Eye (tissue), 1 donor: Measurements from ENCODE around the gene MCAT.
"Not testable (repeated sequence)": the region's sequence is repeated elsewhere in the genome, so short reads cannot be mapped to it uniquely, and the experiment has no call there.

Source experiments
- DNase-seq: peaks from one replicate; pipeline ENCODE4 v3.0.0-alpha.2; 2015

Gene MCAT

DNA sequence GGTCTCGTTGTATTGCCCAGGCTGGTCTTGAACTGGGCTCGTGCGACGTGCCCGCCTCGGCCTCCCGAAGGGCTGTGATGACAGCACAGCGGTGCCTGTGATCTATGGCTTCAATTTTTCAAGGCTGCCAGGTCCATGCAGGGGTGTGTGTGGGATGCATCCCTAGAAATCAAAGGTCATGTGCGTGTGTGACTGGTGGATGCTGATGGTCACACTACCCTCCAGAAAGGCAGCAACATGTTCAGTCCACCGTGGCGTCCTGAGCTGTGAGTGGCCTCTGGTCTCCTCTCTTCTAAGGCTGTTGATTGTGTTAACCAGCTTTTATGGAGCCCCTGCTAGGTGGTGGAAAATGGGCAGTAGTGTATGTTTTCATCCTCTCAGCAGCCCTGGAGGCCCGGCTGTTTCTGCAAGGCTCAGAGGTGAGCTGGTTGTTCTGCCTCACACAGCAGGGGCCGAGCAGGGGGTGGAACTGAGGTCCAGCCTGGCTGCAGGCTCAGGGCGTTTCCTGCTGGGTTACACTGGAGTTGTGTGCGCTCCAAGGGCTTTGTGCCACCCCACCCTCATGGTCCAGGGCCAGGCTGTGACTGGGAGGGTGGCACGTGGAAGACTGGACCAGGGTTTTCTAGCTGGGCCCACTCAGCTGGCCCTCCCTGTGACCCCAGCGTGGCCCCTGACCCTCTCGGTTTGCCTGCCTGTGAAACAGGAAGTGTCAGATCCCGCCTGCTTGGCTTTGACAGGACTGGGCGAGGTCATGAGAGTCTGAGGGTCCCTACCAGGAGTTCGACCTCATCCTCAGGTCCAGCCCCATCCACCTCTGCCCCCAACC is 25.0 kb downstream of the MCAT start:
- no peak for DNase-seq

DNA sequence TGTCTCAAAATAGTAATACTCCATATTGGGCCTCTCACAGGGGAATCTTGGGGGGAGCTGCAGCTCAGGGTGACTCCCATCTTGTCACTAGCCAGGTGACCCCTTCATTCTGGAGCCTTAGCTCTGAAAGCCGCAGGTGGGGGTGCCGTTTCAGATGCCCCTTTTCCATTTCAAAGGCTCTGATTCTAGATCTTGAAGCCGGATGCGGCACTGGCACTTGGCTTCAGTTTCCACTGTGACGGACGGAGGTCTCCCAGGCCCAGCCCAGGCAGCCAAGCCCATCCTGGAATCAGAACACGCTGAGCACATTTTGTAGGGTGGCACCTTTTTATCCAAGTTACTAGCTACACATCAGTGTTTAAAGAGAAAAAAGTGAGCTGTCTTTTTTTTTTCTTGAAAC is 26.3 kb downstream of the MCAT start:
- no peak for DNase-seq

DNA sequence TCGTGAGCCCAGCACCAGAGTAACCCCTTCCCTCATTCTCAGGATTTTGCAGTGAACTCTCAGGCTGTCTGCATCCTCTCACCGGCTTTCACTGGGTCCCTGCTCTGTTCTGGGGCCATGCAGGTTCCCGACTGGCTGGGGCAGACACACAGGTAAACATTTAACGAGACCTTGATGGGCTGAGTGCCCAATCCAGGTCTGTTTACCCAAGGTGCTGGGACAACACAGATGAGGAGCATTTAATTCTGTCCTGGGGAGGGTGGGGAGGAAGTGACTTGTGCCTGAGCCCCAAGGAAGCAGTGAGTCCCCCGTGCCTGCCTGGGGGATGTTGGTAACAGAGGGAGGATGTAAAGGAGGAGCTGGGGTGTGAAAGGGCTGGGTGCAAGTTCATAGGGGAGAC is 28.2 kb downstream of the MCAT start:
- DNase-seq, result no peak

DNA sequence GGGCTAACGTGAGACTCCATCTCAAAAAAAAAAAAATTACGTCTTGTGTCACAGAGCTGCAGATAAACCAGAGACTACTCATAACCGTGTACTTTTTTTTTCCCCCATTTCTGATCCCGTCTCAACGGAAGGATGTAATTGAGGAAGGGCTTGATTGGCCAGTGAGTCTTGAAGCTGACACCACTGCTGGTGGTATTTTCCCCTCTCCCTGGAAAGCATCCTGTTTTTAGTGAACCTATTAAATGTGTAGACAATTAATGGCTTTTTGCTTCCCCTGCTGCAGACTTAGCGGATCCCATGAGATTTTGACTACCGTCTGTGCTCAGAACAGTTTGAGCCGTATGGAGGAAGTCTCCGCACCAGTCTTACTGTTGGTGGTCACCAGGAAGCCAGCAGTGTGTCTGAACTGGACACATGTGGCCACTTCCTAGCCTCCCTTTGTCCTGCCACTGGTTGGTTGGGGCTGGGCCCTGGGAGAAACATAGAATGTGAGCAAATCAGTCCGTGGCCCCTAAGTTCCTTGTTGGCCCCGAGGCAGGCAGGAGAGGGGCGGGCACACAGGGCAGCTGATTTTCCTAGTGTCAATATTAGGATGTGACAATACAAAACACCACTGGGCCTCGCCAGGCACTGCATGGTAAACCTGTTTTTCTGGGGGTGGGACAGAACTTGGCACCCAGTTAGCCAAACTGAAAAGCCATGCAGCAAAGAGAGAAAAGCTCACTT is 29.5 kb downstream of the MCAT start:
- no peak for DNase-seq

DNA sequence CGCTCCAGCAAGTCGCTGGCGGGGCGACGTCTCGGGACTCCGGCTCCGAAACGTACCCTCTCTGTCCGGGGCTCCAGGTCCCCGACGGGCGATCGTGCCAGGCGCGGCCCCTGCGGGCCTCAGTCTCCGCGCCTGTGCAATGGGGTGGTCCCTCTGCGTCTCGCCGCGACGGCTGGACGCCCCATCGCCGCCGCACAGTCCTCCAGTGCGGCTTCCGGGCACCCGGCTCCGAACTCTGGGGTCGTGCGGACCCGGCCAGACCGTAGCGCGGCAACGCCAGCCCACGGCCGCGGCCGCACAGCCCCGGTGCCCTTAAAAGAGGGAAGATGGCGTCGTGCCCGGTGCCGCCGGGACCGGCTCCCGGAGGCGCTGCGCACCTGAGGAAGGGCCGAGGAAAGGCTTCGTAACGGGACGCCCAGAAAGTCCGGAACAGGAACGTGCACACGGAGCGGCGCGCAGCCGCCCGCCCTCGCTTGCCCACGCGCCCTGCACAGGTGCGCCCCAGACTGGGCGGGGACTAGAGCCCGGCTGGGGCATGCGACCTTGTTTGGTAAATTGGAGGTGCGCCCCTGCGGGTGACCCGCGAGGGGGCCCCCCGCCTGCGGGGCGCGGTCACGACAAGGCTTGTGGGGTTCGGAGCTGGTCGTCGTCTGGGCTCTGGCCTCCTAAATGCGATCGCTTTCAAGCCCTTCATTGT is 32.1 kb downstream of the MCAT start:
- peak; percentile 43 for DNase-seq

DNA sequence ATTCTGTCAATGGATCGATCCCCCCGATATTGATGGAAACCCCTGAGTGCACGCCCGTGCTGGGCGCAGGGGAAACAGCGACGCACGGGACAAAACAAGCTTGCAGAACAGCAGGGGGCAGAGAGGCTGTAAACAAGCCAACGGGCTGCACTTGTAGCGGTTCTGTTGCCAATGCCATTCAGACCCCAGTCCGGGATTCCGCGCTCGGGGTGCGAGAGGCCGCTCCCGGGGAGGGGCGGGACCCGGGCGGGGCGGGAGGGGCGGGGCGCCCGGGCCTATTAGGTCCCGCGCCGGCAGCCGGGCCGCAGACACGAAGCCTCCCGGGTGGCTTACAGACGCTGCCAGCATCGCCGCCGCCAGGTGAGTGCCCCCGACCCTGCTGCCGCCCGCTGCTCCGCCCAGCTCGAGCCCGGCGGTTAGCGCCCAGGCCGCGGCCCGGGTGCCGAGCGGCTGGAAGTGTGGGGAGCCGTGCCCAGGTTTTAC is 32.7 kb downstream of the MCAT start, which contains the start of gene BIK:
Gene BIK (plus strand): TSS at position 307 of the 483 bp plus-strand sequence. CDS start 13,273 bp downstream, outside the sequence.
- peak; percentile 75 for DNase-seq

DNA sequence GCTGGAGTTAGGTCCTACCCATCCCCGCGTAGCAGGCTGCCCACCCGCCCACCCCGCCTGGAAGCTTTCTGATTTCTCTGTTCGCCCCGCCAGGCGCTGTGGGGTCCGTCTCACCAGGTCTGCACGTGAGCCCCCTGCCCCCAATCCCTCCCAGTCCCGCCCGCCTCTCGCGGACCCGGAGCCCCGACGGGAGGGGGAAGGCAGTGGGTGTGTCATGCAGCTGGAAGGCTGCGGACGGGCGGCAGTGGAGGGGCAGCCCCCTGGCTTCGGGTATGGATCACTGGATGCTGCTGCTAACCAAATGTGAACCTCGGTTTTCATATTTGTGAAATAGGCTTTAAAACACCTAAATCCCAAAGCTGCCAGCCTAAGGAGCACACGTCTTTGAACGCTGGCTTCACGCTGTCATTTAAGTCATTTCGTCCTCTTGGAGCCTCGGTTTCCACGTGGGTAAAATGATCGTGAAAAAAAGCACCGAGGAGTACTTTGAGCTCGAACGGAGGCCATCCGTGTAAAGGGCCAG is 33.2 kb downstream of the MCAT start:
- DNase-seq, result no peak

DNA sequence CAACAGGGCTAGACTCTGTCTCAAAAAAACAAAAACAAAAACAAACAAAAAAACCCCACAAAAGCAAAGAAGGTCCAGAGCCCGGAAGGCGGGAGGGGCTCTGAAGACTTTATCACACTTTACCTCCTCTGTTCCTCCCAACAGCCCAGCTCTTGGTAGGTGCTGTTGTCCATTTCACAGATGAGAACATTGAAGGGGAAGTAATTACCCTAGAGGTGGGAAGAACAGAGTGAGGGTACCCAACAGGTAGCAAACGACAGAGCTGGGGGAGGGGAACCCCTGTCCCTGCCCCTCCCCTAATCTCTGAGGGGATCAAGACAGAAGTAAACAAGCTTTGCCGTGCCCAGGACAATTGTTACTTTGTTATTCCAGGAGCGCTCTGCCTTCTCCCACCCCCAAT is 33.7 kb downstream of the MCAT start:
- no peak for DNase-seq

DNA sequence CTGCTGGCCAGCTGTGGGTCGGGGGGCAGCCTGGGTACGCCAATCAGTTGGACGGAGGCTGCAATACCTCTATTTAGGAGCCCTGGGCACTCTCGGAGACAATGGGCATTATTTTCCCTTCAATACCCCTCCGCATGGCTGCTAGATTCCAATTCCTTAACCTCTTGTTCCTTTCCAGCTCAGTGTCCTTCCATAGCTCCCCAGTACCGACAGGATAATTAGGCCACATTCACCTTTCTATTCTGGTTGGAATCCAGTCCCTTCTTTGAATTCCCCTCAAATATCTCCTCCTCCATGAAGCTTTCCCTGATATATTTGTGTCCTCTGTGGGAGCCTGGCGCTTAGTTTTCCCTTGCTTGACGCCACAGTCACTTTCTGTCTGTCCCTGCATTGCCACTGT is 36.9 kb downstream of the MCAT start:
- DNase-seq, result no peak

DNA sequence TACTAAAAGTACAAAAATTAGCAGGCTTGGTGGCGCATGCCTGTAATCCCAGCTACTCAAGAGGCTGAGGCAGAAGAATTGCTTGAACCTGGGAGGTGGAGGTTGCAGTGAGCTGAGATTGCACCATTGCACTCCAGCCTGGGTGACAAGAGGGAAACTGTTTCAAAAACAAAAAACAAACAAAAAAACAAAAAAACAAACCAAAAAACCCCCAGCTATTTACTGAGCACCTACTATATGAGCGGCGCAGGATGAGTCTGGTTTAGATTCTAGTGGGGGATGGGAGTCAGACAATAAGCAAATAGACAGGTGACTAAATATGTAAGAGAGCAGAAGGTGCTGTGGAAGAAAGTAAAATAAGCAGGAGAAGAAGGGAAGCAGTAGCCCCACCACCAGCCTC is 38.2 kb downstream of the MCAT start:
- not testable (repeated sequence) for DNase-seq

DNA sequence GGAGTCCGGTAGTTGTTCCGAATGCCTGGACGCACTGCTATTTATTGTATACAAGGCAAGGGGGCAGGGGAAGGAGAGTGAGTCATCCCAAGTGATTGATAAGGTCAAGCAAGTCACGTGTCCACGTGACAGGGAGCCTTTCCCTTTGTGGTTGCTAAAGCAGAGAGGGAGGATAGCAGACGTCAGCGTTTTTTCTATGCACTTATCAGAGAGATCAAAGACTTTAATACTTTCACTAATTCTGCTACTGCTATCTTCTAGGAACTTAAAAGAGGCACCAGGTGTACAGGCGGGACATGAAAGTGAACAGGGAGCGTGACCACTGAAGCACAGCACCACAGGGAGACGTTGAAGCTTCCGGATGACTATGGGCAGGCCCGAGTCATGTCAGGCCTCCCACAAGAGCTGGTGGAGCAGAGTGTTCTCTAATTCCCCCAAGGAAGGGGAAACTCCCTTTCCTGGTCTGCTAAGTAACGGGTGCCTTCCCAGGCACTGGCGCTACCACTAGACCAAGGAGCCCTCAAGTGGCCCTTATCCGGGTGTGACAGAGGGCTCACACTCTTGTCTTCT is 39.1 kb downstream of the MCAT start:
- peak; percentile 39 for DNase-seq

DNA sequence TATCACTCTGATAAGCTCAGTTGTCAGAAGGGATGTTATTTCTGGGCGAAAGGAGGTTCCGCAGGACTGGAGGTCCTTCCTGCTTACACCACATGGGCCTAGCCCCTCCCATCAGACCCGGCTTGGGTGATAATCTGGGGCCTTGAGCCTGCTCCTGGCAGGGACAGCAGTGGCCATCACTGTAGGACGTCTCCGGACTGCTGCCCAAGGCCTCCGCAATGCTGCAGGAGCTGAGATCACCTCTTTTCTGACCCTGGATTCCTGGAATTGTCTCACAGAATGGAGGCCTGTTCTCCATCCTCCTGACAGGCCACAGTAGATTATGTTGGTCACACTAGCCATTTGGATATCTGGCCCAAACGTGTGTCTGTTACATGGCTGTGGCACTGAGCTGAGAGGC is 41.9 kb downstream of the MCAT start:
- DNase-seq, result no peak

DNA sequence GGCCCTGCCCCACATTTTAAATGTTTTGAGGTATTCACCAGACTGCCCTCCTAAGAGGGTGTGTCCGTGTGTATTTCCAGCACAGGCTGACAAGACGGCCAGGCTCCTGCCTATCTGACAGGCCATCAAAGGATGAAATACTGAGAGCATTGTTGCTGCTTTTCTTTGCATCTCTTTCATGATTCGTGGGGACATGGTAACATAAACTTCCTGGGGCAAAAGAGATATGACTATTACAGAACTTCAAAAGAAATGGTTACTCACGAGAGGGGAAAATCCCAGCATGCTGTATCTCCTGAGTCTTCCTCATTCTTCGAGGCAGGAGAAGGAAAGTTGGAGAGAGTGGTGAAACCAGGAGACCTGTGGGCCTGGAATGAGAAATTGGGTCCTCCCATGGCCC is 43.0 kb downstream of the MCAT start:
- no peak for DNase-seq

DNA sequence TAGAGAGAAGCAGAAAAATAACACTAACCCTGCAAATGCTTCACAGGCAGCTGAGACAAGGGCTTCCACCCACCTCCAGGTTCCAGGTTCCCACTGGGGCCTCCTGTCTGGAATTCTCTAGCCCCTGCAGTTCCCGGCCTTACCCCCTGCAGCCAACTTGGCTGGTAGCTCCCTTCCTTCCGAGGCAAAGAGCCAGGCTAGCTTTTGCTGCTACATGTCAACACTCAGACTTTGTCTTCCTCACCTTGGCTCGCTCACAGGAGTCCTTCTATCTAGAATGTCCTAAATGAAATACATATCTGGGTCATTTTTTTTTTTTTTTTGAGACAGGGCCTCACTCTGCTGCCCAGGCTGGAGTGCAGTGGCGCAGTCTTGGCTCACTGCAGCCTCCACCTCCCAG is 44.1 kb downstream of the MCAT start:
- no peak for DNase-seq

DNA sequence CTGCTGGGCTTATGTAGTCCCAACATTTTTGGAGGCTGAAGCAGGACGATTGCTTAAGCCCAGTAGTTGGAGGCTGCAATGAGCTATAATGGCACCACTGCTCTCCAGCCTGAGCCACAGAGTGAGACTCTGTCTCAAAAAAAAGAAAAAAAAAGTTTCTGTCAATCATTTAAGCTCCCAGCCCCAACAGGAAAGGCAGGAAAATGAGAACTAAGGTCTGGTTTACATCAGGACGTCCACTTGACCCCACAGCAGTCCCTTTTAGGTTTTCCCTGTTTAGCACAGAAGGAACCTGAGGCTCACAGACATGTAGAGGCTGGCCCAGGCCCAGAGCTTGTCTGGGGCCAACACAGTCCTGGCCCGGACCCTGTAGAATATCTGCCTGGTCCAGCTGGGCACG is 44.8 kb downstream of the MCAT start:
- DNase-seq, result no peak

DNA sequence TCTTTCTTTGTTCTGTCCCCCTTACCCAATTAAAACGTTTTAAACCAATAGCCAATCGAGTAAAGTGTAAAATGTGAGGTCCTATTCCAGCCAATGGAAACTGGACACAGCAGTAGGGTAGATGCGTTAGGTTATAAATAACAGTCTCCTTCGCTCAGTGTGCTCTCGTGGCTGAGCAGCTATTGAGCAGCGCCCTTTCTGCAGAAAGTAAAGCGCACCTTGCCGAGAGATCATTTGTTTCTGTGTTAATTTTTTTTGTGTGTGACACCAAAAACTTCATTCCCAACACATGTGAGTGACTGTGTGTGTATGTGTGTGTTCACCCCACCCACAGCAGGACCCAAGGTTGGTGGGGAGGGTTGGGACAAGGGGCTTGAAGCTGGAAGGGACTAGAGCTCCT is 46.8 kb downstream of the MCAT start:
- DNase-seq, result no peak

DNA sequence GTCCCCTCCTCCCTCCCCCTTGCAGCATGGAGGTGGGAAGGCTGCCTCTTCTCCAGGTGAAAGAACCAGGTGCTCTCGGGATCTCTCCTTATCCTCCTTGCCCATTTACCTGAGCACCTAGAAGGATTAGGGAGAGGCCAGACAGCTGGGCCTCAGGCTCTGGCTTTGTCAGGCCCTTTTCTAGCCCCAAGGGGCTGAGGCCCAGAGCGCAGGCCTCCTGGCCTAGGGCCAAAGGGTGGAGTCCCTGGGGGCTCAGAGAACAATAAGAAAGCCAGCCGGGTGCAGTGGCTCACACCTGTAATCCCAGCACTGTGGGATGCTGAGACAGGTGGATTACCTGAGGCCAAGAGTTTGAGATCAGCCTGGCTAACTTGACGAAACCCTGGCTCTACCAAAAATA is 48.6 kb downstream of the MCAT start:
- DNase-seq, result no peak

DNA sequence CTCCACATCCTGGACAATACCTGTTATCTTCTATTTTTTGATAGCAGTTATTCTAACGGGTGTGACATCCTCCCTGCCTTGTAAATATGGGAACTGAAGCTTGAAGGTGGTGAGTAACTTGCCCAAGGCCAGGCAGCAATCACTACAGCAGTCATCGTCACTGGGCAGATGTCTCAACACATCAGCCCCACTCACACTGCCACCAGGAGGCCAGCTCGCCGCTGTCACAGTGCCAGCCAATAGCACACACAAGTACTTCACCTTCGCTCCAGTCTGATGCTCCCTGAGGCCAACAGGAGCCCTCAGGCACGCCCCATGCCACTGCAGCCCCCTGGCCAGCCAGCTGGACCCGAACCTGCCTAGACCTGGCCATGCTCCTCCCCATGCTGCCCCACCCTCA is 49.1 kb downstream of the MCAT start:
- DNase-seq, result no peak

DNA sequence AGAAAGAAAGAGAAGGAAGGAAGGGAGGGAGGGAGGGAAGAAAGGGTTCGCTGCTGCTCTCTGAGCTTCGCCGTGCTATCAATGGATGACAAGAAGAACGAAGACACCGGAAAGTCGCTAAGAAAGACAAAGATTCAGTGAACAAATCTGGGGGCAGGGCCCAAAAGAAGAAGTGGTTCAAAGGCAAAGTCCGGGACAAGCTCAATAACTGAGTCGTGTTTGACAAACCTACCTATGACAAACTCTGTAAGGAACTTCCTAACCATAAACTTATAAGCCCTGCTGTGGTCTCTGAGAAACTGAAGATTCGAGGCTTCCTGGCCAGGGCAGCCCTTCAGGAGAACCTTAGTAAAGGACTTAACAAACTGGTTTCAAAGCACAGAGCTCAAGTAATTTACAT is 51.1 kb downstream of the MCAT start:
- DNase-seq, result no peak

DNA sequence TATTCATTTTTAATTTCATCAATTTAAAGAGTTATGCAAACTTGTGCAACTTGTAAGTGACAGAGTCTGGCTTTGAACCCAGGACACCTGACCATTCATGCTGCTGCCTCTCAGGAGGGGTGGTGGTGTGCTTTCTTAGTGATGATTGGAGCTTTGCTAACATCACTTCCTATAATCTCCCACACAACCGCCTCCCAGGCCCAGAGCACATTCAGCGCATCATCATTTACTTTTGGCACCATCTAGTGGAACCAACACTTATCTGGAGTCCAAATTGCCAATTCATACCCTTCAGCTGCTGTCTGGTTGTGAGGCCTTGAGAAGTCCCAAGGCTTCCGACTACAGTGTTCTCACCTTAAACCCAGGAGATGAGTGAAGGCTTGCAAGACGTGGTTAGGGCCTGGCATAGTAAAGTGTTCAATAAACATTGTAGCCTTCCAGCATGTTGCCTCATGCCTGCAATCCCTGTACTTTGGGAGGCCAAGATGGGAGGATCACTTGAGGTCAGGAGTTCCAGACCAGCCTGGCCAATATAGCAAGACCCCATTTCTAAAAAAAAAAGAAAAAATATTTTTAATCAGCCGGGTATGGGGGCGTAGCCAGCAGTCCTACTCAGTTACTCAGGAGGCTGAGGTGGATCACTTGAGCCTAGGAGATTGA is 52.9 kb downstream of the MCAT start:
- DNase-seq, result peak; percentile 86

DNA sequence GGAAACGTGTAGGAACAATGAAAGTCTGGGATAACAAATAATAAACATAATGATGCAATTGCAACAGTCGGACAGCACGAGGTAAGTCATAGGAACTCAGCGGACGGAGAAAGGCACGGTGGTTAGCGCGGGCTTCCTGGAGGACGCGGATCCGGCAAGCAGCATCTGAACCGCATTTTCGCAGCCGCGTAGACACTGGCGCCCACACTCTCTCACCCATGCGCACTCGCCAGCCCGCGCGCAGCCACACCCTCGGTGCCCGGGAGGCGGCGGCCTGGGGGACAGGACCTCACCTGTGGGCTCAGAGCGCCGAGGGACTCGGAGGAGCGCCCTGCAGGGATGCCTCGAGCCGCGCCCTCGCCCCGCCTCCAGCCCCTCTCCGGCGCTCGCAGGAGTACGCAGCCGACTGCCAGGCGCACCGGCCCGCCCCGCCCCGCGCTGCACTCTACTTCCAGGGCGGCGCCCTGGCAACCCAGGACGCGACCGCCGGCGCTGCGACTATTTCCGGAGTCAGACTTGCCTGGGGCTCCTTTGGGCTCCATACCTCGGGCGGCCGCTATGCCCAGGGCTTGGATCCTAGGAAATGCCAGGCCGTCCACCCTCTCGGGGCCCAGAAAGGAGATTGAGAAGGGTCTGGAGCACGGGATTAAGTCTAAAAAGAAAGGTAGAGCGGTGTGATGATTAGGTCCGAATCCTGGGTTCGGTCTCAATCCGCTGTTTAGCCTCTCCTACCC is 54.0 kb downstream of the MCAT start, which contains the start of gene TTLL1:
Gene TTLL1 (minus strand): TSS at position 408 of the 734 bp plus-strand sequence. CDS start 13,805 bp downstream, outside the sequence.
- peak; percentile 92 for DNase-seq

DNA sequence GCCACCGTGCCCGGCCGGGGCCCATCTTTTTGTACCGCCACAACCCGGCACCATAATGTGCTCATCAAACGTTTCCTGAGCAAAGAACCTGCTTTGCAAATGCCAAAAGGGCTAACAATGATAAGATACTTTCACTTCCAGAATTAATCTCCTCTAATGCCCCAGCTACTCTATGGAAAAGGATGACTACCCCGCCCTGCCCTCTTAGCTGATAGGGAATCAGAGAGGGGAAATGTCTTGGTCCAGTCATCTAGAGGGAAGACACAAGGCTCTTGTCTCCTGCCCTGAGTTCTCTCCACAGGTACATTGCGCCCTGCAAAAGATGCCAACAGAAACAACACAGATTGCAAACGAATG is 54.6 kb downstream of the MCAT start:
- no peak for DNase-seq
